IMR-90 (cell line): ENCODE measurements around the gene ACTR5.

ENCODE experiments used
- BHLHE40 ChIP-seq: fragments of 150-350 bp; IDR thresholded peaks from 2 replicates; pipeline ENCODE4 v1.6.1; 2016; ENCODE audit warnings: mild to moderate bottlenecking, low read depth, low read length
- CHD1 ChIP-seq: IDR thresholded peaks from 2 replicates; pipeline ENCODE4 v1.6.1; 2012; ENCODE audit warnings: low read depth, low read length, improper control_type of control experiment
- FOS ChIP-seq: fragments of 150-350 bp; IDR thresholded peaks from 2 replicates; pipeline ENCODE4 v1.6.1; 2016; ENCODE audit warnings: low read depth, low read length
- NFE2L2 ChIP-seq: fragments of 150-350 bp; IDR thresholded peaks from 2 replicates; pipeline ENCODE4 v1.6.1; 2016; ENCODE audit warnings: low read depth, mild to moderate bottlenecking, low read length
- POLR2A ChIP-seq: IDR thresholded peaks from 2 replicates; pipeline ENCODE4 v1.6.1; 2012; ENCODE audit warnings: mild to moderate bottlenecking, low read depth, low read length
- RAD21 ChIP-seq: IDR thresholded peaks from 2 replicates; pipeline ENCODE4 v1.6.1; 2012; ENCODE audit warnings: low read length, improper control_type of control experiment
- RFX5 ChIP-seq: IDR thresholded peaks from 2 replicates; pipeline ENCODE4 v1.8.0; 2012; ENCODE audit warnings: low read depth, mild to moderate bottlenecking, low read length, moderate library complexity
- SMC3 ChIP-seq: fragments of 150-350 bp; IDR thresholded peaks from 2 replicates; pipeline ENCODE4 v1.6.1; 2016; ENCODE audit warnings: low read depth, mild to moderate bottlenecking, antibody characterized with exemption, low read length, moderate library complexity
- TF ChIP-seq, protein P1 (sequence below): conservative IDR thresholded peaks from 2 replicates; pipeline ENCODE4 v1.5.1; 2012; ENCODE audit warnings: mild to moderate bottlenecking, low read depth, low read length, improper control_type of control experiment

DNA sequence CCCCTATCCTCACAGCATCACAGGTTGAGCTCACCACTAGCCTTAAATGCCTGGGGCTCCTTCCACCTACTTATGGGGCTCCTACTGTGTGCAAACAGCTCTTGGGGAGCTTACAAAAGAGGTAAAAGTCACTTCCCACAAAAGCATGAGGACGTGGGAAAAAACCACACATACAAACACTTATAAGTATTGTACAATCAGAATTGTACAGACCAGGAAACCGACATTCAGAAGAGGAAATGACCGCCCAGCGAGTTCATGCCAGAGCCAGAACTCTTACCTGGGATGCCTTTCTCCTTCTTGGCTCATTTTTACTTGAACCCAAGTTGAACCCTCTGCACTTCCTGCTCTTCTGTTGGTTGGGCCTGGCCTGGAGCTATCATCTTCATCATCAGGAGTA lies 50.9 kb downstream of the ACTR5 start:
- TF ChIP-seq FOS, result no peak
- no peak for TF ChIP-seq POLR2A
- TF ChIP-seq, protein P1, sequence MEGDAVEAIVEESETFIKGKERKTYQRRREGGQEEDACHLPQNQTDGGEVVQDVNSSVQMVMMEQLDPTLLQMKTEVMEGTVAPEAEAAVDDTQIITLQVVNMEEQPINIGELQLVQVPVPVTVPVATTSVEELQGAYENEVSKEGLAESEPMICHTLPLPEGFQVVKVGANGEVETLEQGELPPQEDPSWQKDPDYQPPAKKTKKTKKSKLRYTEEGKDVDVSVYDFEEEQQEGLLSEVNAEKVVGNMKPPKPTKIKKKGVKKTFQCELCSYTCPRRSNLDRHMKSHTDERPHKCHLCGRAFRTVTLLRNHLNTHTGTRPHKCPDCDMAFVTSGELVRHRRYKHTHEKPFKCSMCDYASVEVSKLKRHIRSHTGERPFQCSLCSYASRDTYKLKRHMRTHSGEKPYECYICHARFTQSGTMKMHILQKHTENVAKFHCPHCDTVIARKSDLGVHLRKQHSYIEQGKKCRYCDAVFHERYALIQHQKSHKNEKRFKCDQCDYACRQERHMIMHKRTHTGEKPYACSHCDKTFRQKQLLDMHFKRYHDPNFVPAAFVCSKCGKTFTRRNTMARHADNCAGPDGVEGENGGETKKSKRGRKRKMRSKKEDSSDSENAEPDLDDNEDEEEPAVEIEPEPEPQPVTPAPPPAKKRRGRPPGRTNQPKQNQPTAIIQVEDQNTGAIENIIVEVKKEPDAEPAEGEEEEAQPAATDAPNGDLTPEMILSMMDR, result no peak
- TF ChIP-seq NFE2L2, result no peak
- TF ChIP-seq CHD1, result no peak
- TF ChIP-seq SMC3, result no peak
- no peak for TF ChIP-seq BHLHE40
- no peak for TF ChIP-seq RFX5
- no peak for TF ChIP-seq RAD21
